ENCODE measurements around the gene MRAP.
"Not testable (repeated sequence)": the region's sequence is repeated elsewhere in the genome, so short reads cannot be mapped to it uniquely, and the experiment has no call there.

MRAP gene

DNA sequence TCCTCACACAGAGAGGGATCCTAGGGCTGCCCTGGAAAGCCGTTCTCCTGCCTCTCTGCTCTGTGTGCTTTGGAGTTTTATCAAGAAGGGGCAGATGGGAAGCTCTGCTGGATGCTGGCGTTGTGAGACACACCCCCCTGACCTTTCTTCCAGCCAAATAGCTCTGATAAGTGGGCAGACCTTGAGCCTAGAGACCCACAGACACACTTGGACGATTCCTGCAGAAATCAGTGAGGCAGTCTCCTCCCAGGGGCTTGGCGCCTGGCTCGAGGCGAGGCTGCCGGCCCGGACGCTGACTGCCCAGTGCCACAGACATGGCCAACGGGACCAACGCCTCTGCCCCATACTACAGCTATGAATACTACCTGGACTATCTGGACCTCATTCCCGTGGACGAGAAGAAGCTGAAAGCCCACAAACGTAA, at the start of gene MRAP:
Gene MRAP (plus strand): TSS at position 198 of the 424 bp plus-strand sequence. CDS start 117 bp downstream, at position 315.
- no peak for DNase-seq

DNA sequence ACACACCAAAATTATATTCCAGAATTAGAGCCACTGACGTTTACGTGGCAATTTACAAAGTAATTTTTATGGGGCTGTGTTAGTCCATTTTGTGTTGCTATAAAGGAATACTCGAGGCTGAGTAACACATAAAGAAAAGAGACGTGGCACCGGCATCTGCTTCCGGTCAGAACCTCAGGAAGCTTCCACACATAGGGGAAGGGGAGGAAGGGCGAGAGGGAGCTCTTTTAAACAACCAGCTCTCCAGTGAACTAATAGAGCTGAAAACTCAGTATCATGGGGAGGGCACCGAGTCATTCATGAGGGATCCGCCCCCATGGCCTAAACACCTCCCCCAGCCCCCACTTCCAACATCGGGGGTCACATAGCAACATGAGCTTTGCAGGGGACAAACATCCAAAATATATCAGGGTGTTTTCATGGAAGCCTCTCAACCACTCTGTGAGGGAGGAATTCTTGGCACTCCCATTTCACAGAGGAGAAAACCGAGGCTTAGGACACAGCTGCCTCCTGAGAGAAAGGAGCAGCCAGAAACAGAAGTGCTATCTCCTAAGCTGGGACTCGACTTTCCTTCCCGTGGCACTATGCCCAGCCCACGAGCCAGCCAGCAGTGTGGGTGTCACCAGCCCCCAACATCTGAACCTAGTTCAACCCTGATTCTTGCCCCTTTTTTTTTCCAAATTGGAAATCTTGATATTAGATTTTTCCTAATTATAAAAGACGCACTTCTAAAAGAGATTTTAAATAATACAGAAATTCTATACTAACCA, 49.0 kb upstream of the MRAP start:
- no peak for DNase-seq

DNA sequence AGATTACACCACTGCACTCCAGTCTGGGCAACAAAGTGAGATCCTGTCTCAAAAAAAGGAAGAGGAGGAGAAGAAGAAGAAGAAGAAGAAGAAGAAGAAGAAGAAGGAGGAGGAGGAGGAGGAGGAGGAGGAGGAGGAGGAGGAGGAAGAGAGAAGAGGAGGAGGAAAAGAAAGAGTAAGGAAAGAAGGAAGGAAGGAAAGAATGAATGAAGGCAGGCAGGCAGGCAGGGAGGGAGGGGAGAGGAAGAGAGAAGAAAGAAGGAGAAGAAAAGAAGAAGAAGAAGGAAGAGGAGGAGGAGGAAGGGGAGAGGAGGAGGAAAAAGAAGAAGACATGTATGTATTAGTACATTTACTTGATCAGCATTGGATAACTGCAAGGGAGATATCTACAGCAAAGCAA, 46.5 kb upstream of the MRAP start:
- no peak for DNase-seq

DNA sequence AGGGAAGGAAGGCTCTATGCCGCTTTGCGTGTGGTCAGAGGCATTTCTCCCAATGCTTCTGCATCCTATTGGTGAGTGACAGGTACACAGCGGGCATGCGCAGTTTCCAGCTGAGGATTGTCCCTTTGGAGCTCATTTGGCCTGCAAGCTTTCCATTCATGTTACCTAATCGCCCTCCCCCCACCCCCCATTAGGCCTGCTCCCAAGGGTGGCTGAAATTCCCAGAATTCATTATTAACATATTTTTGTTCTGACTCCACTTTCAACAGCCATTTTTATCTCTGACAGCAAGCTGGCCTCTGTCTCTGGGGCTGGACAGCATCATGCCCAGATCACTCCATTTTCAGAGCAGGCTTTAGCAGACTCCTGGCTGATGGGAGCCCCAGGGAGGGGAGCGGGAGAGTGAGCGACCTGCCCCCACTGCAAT, 45.4 kb upstream of the MRAP start:
- DNase-seq: no peak

DNA sequence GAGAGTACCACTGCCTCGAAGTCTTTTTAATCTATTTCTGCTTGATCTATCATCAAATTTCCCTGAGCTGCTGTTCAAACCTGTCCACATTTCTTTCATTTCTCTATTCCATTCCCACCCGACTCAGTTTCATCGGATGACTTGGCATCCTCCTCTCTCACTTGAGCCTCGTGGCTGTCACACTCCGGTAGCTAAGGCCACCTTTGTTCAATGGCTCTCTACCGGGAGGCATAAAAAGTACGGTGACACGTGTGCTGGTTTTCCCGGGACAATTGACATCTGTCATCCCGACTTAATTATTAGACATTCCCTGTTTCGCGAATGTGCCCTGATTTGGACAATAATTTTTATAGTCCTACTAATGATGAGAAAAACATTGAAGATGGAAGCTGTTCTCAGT, 42.4 kb upstream of the MRAP start:
- DNase-seq: no peak

DNA sequence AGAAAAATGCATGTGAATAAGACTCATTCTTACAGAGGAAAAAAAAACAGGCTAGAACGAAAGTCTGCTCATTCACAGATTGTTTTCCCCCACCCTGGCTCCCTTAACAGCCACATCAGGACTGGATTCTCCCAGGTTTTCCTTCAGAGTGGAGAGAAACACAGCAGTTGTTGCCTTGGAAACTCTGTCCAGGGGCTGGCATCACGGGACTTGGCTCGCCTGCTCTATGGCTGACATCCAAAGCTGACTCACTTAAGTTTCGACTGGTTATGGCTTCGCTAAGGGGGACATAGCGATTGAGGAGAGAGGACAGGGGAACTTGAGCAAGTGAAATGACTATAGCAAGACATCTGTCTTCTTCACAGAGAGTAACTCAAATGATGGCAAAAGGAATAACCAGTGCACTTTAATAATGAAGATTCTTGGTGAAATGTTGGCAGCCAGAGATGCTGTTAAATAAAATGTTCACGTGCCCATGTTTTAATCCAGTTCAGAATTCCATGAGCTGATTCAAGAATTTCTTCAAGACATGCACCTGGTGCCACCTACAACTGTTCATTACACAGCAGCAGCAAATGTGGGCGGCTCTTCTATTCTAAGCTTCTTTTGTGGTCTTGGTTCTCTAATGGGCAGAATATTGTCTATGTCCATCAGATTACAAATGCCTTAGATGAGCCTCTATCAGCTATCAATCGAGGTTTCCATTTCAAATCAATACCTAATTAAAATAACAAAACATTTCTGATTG, 41.6 kb upstream of the MRAP start:
- DNase-seq: peak; percentile 90

DNA sequence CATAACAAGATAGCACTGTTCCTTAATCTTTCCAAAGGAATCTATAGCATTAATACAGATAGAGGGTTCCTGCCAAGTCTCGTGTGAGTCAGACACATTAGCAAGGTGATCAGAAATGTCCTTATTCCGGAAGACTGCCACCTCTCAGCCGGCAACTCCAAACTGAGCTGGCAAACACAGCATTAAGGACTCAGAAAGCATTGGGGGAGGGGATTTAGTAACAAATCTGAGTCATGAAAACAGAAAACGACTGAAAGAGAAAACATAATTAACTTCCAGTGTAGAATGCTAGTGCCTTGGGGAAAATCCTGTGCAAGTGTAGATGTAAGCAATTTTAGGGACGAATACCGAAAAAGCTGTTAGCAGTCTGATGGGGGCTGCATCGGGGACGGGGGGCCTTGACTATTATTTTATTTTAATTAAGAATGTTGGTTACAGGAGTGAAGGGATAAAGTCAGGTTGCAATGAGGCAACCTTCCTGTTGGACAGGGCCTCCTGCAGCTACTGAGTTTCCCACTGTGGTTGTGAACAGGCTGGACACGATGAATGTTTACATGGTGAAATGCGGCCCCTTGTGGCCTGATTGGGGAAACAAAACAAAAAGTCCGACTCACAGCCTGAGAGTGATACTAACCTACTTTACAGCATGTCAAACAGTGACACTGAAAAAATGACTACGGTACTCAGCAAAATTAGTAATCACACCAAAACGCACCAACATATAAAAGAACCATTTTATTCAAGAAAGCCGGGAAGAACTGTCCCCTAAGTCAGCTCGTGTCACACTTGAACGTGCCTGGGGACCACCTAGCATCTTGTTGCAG, 40.5 kb upstream of the MRAP start:
- peak; percentile 80 for DNase-seq

DNA sequence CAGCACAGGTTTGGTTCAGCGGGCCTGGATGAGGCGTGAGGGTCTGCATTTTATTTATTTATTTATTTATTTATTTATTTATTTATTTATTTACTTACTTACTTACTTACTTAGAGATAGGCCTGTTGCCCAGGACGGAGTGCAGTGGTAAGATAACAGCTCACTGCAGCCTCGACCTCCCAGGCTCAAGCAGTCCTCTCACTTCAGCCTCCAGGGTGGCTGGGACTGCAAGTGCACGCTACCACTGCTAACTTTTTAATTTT, 39.9 kb upstream of the MRAP start:
- not testable (repeated sequence) for DNase-seq

DNA sequence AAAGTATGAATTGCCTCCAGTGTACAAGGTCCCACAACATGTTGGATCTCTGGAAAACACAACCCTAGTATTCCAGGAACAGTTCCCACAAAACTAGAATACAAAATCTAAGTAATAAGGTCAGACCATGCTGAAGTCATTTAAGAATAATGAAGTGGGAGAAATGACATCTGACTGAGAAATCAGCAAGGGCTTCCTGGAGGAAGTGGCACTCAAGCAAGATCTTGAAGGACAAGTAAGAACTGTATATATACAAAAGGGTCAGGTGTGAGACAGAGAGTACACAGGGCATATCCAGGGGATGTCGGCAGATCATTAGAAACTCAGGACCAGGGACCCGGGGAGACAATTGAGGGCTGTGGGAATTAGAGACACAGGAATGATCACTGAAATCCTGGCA, 38.5 kb upstream of the MRAP start:
- DNase-seq: no peak

DNA sequence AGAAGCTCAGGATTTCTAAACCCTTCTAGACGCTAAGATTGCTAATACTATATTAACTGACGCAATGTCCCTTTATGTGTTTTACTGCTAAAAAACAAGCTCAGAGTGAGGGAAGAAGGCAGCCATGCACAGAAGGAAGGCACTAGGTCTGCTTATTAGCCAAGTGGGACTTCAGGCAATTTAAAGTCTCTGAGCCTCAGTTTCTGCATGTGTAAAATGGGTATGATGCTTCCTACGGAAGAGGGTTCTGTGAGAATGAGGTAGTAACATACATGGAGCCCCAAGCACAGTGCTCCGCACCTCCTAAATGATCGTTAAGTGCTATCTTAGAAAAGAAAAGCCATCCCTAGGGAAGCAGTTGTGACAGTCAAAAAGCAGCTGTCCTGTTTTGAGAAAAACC, 36.7 kb upstream of the MRAP start:
- no peak for DNase-seq

DNA sequence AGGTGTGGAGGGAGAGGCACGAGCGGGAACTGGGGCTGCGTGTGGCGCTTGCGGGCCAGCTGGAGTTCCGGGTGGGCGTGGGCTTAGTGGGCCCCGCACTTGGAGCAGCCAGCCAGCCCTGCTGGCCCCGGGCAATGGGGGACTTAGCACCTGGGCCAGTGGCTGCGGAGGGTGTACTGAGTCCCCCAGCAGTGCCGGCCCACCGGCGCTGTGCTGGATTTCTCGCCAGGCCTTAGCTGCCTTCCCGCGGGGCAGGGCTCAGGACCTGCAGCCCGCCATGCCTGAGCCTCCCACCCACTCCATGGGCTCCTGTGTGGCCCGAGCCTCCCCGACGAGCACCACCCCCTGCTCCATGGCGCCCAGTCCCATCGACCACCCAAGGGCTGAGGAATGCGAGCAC, 33.3 kb upstream of the MRAP start:
- DNase-seq: not testable (repeated sequence)

DNA sequence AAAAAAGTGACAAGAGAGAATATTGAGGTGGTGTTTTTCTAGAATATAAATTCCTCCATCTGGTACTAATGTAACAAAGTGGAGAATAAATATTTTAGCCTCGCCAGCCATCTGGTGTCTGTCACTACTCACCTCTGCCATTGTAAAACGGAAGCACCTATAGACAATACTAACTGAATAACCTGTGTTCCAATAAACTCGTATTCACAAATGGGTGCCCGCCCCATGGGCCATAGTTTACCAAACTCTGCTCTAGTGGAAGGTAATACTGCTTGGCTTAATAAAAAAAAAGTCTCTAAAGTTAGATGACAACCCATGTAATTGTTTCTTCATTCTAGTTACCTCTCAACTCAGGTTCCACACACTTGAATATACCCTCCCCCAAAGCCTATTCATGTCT, 27.9 kb upstream of the MRAP start:
- DNase-seq: no peak

DNA sequence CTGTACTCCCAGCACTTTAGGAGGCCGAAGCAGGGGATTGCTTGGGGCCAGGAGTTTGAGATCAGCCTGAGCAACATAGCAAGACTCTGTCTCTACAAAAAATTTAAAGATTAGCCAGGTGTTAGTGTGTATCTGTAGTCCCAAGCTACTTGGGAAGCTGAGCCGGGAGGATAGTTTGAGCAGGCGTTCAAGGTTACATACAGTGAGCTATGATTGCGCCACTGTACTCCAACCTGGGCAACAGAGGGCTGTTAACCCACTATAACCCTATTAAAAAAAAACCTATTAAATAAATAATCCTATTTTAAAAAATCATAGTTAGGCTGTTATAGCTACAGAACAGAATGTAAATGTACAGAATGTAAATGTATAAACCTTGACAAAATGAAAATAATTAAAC, 22.0 kb upstream of the MRAP start:
- DNase-seq: no peak

DNA sequence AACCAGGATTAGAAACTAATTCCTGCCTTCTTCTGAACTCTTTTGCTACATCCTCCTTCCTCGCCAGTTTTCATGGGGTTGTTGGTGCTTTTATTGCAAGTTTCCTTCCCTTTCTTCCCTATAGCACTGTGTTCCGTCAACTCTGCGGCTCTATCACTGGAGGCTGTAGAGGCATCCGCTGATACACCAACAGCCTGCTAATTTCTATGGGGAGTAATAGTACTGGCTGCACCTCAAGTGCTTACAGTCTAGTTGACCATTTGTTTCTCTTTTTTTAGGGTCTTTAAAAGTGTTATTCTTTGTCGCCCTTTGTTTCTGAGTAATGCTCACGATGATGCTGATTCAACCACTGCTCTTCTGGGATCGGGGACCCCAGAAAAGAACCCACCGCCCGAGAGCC, 20.6 kb upstream of the MRAP start:
- DNase-seq: no peak

DNA sequence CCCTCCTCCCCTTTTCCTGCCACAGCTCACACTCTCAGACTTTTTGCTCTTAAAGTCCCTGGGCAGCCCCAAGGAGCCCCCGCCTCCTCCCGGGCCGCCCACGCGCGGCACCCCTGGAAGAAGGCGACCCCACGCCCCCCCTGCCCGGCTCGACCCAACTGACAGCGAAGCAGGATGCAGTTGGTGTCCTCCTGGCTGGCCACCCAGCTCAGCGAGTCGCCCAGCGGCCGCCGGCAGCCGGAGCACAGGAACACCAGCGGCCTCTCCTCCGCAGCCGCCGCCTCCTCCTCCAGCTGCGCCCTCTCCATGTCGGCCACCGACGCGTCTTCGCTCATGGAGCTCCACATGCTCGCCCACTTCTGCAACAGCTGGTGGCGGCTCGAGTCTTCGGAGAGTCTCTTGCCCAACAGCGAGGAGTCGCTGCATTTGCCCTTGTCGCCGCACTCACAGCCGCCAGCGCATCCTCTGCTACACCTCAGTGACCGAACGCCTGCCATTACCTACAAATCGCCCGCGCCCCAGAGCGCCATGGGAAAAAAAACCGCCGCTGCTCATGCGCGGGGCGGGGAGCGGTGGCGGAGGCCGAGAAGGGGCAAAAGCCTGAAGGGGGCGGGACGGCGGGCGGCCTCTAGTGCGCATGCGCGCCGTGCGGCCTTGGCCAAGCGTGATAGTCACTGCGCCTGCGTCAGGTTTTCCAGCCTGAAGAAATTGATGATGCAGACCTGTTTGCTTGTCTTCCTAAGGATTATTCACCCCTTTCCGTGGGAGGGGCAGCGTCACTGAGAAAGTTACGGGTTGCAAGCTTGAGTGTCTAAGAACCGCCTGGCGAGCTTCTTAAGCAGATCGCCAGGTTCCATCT, 19.9 kb upstream of the MRAP start, which contains the start of gene MIS18A:
Gene MIS18A (minus strand): TSS at position 532 of the 859 bp plus-strand sequence. CDS start 35 bp downstream, at position 497.
- DNase-seq: peak; percentile 98

DNA sequence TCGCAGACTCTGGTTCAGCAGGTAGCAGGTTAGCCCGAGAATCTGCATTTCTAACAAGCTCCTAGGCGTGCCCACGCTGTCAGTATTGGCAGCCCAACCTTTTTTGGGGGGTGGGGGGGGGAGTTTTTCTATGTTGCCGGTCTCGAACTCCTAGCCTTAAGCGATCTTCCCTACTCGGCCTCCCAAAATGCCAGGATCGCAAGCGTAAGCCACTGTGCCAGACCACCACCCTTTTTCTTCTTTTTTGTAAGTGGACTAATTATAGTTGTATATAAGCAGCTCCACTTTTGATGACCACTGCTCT, 19.3 kb upstream of the MRAP start:
- DNase-seq: no peak

DNA sequence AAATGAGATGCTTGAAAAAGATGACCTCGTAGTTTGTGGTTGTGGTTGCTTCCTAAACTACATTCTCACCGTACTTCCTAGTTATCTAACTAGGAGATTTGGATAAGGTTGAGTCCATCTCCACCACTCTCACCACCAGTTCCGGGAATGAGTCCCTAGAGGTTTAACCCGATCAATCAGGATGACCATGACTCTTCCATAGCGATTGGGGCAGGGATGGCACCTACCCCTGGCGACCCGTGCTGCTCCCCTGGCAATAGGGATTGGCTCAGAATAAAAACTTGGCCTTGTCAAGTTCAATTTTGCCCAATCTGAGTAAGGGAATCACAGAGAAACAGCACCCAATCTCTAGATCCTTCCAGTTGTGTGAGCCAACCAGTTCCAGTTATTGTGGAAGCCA, 17.1 kb upstream of the MRAP start:
- no peak for DNase-seq

DNA sequence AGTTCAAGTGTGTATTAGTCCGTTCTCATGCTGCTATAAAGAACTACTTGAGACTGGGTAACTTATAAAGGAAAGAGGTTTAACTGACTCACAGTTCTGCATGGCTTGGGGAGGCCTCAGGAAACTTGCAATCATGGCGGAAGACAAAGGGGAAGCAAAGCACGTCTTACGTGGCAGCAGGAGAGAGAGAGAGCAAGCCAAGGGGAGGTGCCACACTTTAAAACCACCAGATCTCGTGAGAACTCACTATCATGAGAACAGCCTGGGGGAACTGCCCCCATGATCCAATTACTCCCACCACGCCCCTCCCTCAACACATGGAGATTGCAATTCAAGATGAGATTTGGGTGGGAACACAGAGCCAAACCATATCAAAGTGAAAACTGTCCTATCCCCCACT, 15.7 kb upstream of the MRAP start:
- DNase-seq: no peak

DNA sequence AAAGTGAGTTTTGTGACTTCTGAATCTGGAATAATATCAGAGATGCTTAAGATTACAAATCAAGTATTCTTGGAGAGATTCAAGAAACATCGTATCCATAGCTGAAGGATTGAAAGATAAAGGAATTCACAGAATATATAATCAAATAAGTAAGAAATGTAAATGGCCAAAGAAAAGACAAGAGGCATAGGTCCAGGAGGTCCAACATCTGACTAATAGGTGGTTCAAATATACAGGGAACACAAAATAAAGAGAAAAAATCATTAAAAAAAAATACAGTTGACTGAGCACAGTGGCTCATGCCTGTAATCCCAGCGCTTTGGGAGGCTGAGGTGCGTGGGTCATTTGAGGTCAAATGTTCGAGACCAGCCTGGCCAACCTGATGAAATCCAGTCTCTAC, 13.2 kb upstream of the MRAP start:
- DNase-seq: no peak

DNA sequence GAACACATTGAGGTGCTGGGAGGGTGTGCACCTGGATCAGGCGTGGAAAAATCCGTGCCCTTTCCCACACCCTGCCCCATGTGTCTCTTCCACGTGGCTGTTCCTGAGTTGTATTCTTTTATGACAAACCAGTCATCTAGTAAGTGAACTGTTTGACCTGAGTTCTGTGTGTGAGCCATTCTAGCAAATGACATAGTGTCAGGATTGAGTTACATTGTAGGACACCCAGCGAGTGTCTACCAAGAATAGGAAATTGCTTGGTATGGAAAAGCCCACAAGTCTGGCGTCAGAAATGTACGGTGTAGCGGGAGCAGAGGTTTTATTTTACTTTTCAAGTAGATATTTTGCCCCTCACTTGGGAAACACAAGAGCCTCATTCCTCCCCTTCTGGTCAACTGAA, 1.2 kb upstream of the MRAP start:
- DNase-seq: no peak

DNA sequence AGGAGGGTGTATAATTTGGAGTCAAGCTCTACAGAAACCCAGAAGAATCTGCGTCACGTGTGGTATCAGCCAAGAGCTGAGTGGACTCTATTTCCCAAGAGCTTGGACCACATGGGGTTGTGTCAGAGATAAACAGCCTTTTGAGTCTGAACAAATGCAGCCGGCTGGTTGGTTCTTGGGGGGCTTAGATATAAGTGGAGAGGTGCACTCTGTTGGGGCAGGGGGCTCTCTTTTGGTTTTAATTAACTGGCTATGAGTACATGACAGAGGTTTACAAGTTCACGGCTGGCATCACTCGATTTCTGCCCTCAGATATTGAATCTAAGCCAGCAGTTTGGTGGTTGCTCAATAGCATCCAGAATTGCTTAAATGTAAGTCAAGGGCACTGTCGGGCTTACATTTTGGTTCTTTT, 501 bp upstream of the MRAP start:
- DNase-seq: no peak

DNA sequence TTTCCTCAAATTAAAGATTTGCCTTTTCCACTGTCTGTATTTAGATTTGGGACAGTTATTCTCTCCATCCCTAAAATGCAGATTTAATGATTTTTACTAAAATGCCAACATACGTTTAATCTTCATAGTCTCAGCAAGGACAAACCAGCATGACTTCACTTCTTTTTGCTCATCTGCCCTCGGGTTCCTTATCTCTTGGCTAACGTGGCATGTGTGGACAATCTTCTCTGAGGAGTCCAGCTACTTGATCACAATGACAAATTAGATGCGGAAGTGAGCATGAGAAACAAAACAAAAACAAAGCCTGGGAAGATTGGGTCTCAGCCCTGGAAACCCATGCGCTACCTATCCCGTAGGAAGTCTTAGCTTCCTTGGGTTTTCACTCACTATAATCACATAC, 1.0 kb downstream of the MRAP start:
- no peak for DNase-seq

DNA sequence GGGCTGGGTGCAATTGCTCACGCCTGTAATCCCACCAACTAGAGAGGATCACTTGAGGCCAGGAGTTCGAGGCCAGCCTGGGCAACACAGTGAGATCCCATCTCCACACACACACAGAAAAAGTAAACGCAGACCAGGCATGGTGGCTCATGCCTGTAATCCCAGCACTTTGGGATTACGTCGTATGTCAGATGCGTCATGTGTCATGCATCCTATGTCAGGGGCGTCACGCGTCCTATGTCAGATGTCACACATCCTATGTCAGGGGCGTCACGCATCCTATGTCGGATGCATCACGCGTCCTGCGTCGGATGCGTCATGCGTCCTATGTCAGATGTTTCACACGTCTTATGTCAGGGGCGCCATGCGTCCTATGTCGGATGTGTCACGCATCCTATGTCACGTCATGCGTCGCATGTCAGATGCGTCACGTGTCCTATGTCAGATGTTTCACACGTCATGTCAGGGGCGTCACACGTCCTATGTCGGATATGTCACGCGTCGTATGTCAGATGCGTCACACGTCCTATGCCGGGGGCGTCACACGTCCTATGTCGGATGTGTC, 1.5 kb downstream of the MRAP start:
- DNase-seq: no peak

Measured in right forelimb (tissue), 1 donor.